GM21360 (cell line): ENCODE data around the gene GPR153.

ENCODE experiments used
- ATAC-seq: cut with Tn5 transposase; IDR thresholded peaks from one replicate; pipeline ENCODE4 v1.9.1; 2021; ENCODE audit warnings: mild to moderate bottlenecking, moderate library complexity; ENCODE audit not compliant: unreplicated experiment

The GPR153 gene

DNA sequence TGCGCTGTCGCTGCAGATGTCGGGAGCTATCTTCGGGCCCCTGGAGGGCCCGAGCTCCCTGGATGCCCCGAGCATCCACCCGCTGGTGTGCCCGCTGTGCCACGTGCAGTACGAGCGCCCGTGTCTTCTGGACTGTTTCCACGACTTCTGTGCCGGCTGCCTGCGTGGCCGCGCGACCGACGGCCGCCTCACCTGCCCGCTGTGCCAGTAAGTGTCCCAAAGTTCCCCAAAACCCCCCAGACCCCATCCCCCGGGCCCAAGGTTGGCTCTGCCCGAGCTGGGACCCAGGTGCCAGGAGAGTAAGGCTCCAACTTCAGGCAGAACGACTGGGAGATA is 54.4 kb downstream of the GPR153 start:
- no peak for ATAC-seq

GRCh38 chr1:6205849-6206519 is 54.9 kb downstream of the GPR153 start, which contains the start of gene RNF207:
Gene RNF207 (plus strand): TSS chr1:6206119. CDS start chr1:6206536, 417 bp downstream.
- peak; percentile 62 for ATAC-seq

DNA sequence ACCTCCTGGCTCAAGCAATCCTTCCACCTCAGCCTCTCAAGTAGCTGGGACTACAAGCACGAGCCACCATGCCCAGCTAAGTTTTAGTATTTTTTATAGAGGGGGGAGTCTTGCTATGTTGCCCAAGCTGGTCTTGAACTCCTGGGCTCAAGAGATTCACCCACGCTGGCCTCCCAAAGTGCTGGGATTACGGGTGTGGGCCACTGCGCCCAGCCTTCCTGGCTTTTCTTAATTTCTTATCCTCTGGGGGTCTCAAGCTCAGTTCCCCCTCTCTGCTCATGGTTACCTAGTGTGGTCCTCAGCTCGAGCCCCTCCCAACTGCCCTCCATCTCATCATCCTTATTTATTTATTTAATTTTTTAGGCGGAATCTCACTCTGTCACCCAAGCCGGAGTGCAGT is 58.6 kb downstream of the GPR153 start:
- ATAC-seq = no peak

DNA sequence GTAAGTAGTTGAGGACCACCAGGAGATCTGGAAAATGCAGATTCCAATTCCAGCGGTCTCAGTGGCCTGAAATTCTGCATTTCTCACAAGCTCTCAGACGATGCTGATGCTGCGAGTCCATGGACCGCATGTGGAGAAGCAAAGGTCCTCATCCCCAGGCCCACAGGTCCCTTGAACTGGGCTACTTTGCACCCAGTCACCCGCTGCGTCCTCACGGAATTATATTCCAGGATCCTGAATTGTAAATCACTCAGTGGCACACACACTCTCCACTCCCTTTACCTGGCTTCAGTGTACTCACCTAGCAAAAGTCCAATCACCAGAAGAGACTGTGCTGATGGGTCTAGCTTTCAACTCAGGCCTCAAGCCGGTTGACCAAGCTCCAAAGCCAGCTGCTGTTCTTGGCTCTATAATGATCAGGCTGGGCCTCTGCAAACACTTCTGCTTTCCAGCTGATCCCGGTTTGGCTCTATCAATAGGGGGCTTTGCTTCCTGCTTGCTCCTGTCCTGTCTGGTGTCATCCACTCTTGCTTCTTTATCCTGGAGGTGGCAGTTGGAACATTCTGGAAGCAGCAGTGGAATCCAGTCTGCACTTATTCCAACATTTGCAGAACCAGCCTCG is 60.6 kb downstream of the GPR153 start:
- no peak for ATAC-seq

DNA sequence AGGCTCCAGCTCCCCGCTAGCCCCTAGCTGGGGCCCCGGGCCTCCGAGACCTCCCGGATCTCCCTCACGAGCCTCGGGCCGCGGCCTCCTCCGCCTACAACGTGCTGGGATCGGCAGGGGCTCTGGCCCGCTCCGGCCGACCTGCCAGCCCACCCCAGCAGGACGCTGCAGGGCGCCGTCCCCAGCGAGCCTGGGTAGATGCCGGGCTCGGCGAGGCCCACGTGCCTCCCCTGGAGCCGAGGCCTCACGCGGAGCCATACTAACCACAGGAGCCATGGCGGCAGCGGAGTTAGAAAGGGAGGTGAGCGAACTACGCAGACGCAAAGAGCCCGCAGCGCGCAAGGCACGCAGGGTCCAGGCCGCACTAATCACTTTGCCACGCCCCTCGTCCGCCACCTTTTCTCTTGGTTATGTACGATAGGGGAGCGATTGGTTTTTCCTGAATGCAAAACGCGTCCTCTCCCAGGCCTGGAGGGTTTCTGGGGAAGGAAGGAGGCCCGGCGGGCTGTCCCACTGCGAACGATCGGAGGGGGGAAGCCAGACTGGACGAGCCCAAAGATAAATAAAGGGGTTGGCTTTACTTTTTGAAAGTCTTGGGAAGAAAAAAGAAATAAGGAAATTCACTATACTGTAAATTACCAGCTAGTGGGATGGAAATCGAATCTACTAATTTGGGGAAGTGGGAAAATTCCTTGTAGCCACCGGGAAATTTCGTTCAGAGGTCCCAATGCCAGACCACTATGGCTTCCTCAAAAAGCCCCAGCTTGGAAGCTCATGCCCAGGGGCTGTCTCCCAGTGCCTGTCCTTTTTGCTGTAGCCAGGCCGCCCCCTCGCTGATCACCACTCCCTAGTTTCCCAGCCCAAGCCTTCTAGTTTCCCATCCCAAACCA is 61.4 kb downstream of the GPR153 start, which contains the start of gene RPL22:
Gene RPL22 (minus strand): TSS at position 298 of the 890 bp plus-strand sequence. CDS start 22 bp downstream, at position 276.
- ATAC-seq = peak; percentile 96

DNA sequence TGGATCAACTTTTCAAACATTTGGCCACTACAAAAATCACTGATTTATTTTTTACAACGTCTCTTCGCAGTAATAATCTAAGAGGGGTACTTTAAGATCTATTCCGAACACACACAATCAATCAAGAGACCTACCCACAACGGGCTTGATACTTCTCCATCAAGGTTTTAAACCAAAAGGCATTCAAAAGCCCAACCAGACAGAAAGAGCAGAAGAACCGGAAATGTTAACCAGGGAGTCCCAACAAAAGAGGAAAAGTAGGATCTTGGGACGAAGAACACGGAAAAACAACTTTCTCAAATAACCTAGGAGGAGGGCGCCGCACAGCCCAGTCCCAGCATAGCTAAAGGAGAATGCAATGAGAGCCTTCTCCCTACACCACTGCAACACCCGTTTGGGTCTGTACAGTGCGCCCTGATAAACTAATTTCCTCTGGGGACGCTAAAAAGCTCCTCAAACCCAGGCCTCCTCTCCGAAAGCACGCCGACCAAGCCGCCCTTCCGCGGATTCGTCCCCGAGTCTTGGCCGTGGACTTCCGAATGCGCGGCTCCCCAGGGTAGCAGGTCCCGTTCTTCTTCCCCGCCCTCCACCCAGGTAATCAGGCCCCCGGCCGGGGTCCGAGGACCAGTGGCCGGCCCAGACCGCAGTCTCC is 62.1 kb downstream of the GPR153 start:
- peak; percentile 15 for ATAC-seq

- no peak for ATAC-seq
Measured at GRCh38 chr1:6197746-6198427, 63.0 kb downstream of the GPR153 start.
